Heart right ventricle (tissue), 16 donors: Measurements from ENCODE around the gene SESN3. TPM values are rescaled to one million over a fixed set of nuclear protein-coding genes. Genes with fewer than 3 reads are reported as not detected.

Experiments used
- ATAC-seq, 8 donors: fragments of 200-7000 bp; cut with Tn5 transposase; one replicate each; pipeline ENCODE4 v1.9.1; 2020; ENCODE audit warnings: mild to moderate bottlenecking in 8 of 8, moderate library complexity in 8 of 8, moderate number of reproducible peaks in 1 of 8
- DNase-seq, 2 donors: peaks; one replicate each; pipeline ENCODE4 v3.0.0-alpha.2; 2020
- H3K27ac ChIP-seq, 10 donors: fragments of 200-600 bp; sonication (generic) in 2 of 10; one replicate each; pipeline versions ENCODE4 v1.5.0 to v1.8.0; 2020 to 2022; ENCODE audit warnings: mild to moderate bottlenecking in 3 of 10
- H3K27me3 ChIP-seq, 7 donors: fragments of 200-600 bp; one replicate each; pipeline ENCODE4 v1.8.0; 2021 to 2022; ENCODE audit warnings: mild to moderate bottlenecking in 2 of 7
- H3K36me3 ChIP-seq, 9 donors: fragments of 200-600 bp; sonication (generic) in 1 of 9; one replicate each; pipeline versions ENCODE4 v1.5.0 to v1.8.0; 2020 to 2022; ENCODE audit warnings: mild to moderate bottlenecking in 2 of 9
- H3K4me1 ChIP-seq, 9 donors: fragments of 200-600 bp; sonication (generic) in 1 of 9; one replicate each; pipeline versions ENCODE4 v1.5.0 to v1.8.0; 2020 to 2022; ENCODE audit warnings: mild to moderate bottlenecking in 4 of 9
- H3K4me3 ChIP-seq, 10 donors: fragments of 200-600 bp; sonication (generic) in 2 of 10; one replicate each; pipeline versions ENCODE4 v1.5.0 to v1.8.0; 2020 to 2022; ENCODE audit warnings: mild to moderate bottlenecking in 7 of 10, moderate library complexity in 2 of 10
- H3K9me3 ChIP-seq, 11 donors: fragments of 200-600 bp in 10 of 11; sonication (generic) in 2 of 11; one replicate each; pipeline versions ENCODE4 v1.5.0 to v1.8.0; 2013 to 2022; ENCODE audit warnings: mild to moderate bottlenecking in 2 of 11, control low read depth in 1 of 11, moderate library complexity in 1 of 11
- CTCF ChIP-seq, 9 donors: fragments of 200-600 bp; sonication (generic) in 2 of 9; IDR thresholded peaks; one replicate each; pipeline versions ENCODE4 v1.5.0 to v1.8.0; 2021 to 2022; ENCODE audit warnings: antibody characterized with exemption in 9 of 9, mild to moderate bottlenecking in 5 of 9, moderate library complexity in 1 of 9
- WGBS, 2 donors: extraction: QIAGEN DNeasy Blood & Tissue Kit; methylation state at CpG; one replicate each; pipeline ENCODE4 v1.1.7; 2013; ENCODE audit warnings: inconsistent platforms in 1 of 2; 5-methylcytosine and 5-hydroxymethylcytosine counted together
- intact Hi-C, 10 donors: fragments of 100-400 bp; cut with DNase I; formaldehyde crosslinking; loops; one replicate each; pipeline versions ENCODE4 v1.11.1 to v1.14.2; 2022
- polyA plus RNA-seq, 2 donors: library from polyadenylated mRNA; stranded (reverse); fragments of 200-250 nt; gene quantifications; one replicate each; pipeline ENCODE4 v1.2.3, GENCODE V29; 2013
- total RNA-seq, 10 donors: library from RNA; stranded (reverse); fragmentation: NEBNext Ultra II Directional in 3 of 10; extraction: Animal tissue kit (Norgen Biotek cat#: 25700) in 3 of 10; gene quantifications; one replicate each; pipeline versions ENCODE4 v1.2.1 to v1.2.4, GENCODE V29; 2021 to 2023
- donor health status: Arrhythmogenic right ventricular cardiomyopathy.
- donor health status: ischemic (EF 13 %, LVEDD 7.1; RV severe dilation, severe dysfunction).
- donor health status: healthy with polysubstance abuse.
- donor health status: DM: no; HTN: yes; CAD: no.
- donor health status: DM: no; HTN: no; CAD: no.
- donor health status: ischemic (EF 25% LVEDD 6.9; RV normal size, moderate dysfunction).
- donor health status: ischemic (EF 25% LVEDD 5.7; RV mildly dilated, moderate dysfunction).
- donor health status: healthy.
- donor health status: DM: yes; HTN: yes; CAD: no.
- donor health status: Ischemic cardiomyopathy.
- donor health status: ischemic (EF 35%, LVEDD 5.7; RV mildly dilated, moderate dysfunction).
- donor health status: nonischemic (EF 11% LVEDD 7.7; RV severe dilation, severe dysfunction).
- donor health status: DM: yes; HTN: yes; CAD: no.
- donor health status: PGD.
- donor health status: ischemic (EF 29% LVEDD 5.4; RV normal size, mild dysfunction).
- donor health status: nonischemic (EF 23%, LVEDD 6.1; RV moderate dilation, normal function).

The SESN3 gene
- total and polyA plus RNA-seq, 12 donors, result 0.65 to 15.4 (median 9.0) TPM

- Histone ChIP-seq H3K4me3 (no peak overlapping the region), H3K27me3 (no peaks in the 10 kb centered on the region), H3K9me3 (no peaks in the 10 kb centered on the region), H3K4me1 (peaks cover 0 to 38% (median 17%) of the 10 kb centered on the region in 9 donors), H3K27ac (peak overlapping the region in 2 of 10 donors; percentile 52 to 81), H3K36me3 (no peaks in the 10 kb centered on the region)
- no peak for TF ChIP-seq CTCF (IDR thresholded peaks at IDR 0.05)
- WGBS, 2 donors, result 83 to 91% methylated on average over 4 of the region's 4 CpGs
- intact Hi-C loops, result no loop called here
- ATAC-seq, result no peak
- DNase-seq, result no peak
These were observed 24.5 kb upstream of the SESN3 start for GRCh38 chr11:95255251-95256145.

GRCh38 chr11:95254716-95255115, 23.7 kb upstream of the SESN3 start:
- TF ChIP-seq CTCF (IDR thresholded peaks at IDR 0.05), result no peak
- DNase-seq (no peak), ATAC-seq (no peak)
- H3K4me3 ChIP-seq, result no peak overlapping the region
- intact Hi-C loops, result loop anchor here in 1 of 10 donors (1.0 kb wide), 1 partner anchor 23 kb away; the partner anchor contains the start of gene SESN3
- H3K9me3 ChIP-seq, result no peaks in the 10 kb centered on the region
- no peaks in the 10 kb centered on the region for H3K36me3 ChIP-seq
- H3K27me3 ChIP-seq, result no peaks in the 10 kb centered on the region
- H3K27ac ChIP-seq, result peak overlapping the region in 5 of 10 donors; percentile 52 to 81 (median 64)
- peaks cover 0 to 38% (median 17%) of the 10 kb centered on the region in 9 donors for H3K4me1 ChIP-seq

GRCh38 chr11:95254131-95254704, 23.2 kb upstream of the SESN3 start:
- H3K9me3 ChIP-seq, result no peaks in the 10 kb centered on the region
- H3K27me3 ChIP-seq, result no peaks in the 10 kb centered on the region
- H3K36me3 ChIP-seq, result no peaks in the 10 kb centered on the region
- peaks cover 0 to 38% (median 17%) of the 10 kb centered on the region in 9 donors for H3K4me1 ChIP-seq
- DNase-seq, result peak; percentile 42 to 85
- peak overlapping the region in 9 of 10 donors; percentile 8 to 51 (median 45) for H3K4me3 ChIP-seq
- no peak for TF ChIP-seq CTCF (IDR thresholded peaks at IDR 0.05)
- peak; percentile 88 to 99 (median 98) for ATAC-seq
- intact Hi-C loops, result loop anchor here in 1 of 10 donors (1.0 kb wide), 1 partner anchor 23 kb away; the partner anchor contains the start of gene SESN3
- 1 to 4% methylated on average over 8 of the region's 8 CpGs for WGBS, 2 donors
- peak overlapping the region in 7 of 10 donors; percentile 52 to 81 (median 64) for H3K27ac ChIP-seq

GRCh38 chr11:95253141-95253540, 22.1 kb upstream of the SESN3 start:
- no peak for ATAC-seq
- H3K36me3 ChIP-seq, result no peaks in the 10 kb centered on the region
- H3K27ac ChIP-seq, result no peak overlapping the region
- peaks cover 0 to 46% (median 17%) of the 10 kb centered on the region in 9 donors for H3K4me1 ChIP-seq
- H3K4me3 ChIP-seq, result no peak overlapping the region
- intact Hi-C loops, result loop anchor here in 1 of 10 donors (2.0 kb wide), 1 partner anchor 20 kb away; no protein-coding TSS in a partner anchor
- H3K9me3 ChIP-seq, result no peaks in the 10 kb centered on the region
- no peaks in the 10 kb centered on the region for H3K27me3 ChIP-seq
- DNase-seq, result no peak
- TF ChIP-seq CTCF (IDR thresholded peaks at IDR 0.05), result no peak
- 93 to 98% methylated on average over 2 of the region's 2 CpGs for WGBS, 2 donors
